HG03060 (cell line): Measurements from ENCODE around the gene BTBD7.

Source experiments
- ATAC-seq: cut with Tn5 transposase; IDR thresholded peaks from one replicate; pipeline ENCODE4 v1.9.1; 2021; ENCODE audit warnings: low read depth, moderate number of reproducible peaks; ENCODE audit not compliant: unreplicated experiment

BTBD7 gene

GRCh38 chr14:93331002-93331727 is 1.7 kb downstream of the BTBD7 start:
- no peak for ATAC-seq

GRCh38 chr14:93330609-93331000 is 2.2 kb downstream of the BTBD7 start:
- ATAC-seq, result no peak

GRCh38 chr14:93329965-93330608 is 2.7 kb downstream of the BTBD7 start:
- no peak for ATAC-seq

DNA sequence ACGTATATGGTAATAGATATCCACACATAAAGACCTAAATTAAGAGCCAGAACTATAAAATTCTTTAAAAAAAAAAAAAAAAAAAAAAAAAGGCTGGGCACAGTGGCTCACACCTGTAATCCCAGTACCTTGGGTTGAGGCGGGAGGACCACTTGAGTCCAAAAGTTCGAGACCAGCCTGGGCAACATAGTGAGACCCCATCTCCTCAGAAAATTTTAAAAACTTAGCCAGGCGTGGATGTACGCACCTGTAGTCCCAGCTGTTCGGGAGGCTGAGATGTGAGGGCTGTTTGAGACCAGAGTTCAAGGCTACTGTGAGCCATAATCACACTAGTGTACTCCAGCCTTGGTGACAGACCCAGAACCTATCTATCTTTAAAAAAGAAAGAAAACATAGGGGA is 4.3 kb downstream of the BTBD7 start:
- ATAC-seq, result no peak

- no peak for ATAC-seq
Measured at GRCh38 chr14:93326196-93326595, 6.6 kb downstream of the BTBD7 start.

DNA sequence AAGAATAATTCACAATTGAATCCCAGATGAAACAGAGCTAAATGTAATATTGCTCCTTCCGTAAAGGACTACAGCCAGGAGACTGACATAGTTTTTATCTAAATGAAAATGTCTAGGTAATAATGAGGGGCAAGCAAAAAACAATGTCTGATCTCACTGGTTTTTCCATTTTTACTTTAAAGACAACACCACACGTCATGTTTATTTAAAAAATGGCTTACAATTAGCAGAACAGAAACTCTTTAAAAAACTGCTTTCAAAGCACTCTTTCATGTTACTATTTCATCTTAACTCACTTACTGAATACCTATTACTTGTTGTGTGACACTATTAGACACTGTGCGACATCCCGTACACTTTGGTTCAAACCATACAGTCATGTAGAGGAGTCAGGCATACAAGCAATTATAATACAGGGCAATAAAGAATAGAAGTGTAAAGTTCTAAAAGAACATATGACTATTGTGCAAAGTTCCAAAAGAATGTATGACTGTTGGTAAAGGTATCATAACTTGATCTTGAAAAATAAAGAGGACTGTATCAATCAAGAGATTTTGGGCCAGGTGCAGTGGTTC is 9.1 kb downstream of the BTBD7 start:
- ATAC-seq, result no peak

GRCh38 chr14:93322929-93323599 is 9.8 kb downstream of the BTBD7 start:
- no peak for ATAC-seq

GRCh38 chr14:93320489-93320888 is 12.3 kb downstream of the BTBD7 start:
- no peak for ATAC-seq

DNA sequence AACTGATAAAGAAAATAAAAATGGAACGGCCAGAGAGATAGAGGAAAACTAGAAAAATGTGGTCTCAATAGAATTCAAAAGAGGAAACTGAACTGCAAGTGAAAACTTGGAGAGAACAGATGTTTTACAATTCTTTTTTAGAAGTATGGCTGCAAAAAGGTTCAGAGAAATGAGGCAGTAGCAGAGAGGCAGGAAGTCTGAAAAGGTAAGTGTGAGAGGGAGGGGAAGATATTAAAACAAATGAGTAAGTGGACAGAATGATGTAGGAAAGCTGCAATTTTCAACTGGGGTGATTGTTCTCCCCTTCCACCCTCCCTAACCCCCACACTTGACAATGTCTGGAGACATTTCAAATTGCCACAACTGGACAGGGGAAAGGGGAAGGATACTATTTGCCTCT is 12.9 kb downstream of the BTBD7 start:
- no peak for ATAC-seq

GRCh38 chr14:93319494-93319893 is 13.3 kb downstream of the BTBD7 start:
- ATAC-seq, result no peak

- ATAC-seq, result no peak
Measured at GRCh38 chr14:93318927-93319326, 13.9 kb downstream of the BTBD7 start.

DNA sequence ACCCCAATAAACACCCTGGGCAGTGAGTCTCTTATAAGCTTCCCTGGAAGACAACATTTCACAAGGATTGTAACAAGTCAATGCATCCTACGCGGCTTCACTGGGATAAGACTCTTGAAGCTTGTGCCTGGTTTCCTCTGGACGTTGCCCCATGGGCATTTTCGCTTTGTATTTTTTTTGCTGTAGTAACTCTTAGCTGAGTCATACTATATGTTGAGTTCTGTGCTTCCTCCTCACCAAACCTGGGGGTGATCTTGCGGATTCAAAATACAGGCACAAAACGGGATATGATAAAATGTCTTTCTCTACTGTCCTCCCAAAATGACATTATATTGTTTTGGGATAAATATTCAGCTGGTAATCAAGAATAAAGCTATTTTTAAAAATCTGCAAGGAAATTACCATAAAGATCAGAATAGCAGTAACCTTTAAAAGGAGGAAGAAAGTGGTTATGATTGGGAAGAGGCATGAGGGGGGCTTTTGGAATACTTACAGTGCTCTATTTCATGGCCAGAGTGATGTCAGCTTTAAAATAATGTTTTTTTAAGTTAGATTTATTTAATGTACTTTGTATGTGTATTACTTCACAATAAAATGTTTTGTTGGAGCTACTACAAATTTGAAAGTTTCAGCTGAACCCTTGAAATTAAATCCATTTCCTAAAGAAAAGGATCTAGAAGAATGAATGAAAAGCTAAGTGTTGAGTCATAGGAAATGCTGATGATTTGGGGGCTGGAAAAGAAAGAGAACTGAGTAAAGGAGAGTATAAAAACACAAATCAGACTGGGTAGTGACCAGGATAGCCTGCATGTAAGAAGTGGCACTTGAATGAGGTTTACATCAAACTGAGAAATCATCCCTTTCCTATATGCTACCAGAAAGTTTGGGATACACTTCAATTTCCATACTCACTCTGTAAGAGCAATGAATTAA is 14.7 kb downstream of the BTBD7 start:
- ATAC-seq, result no peak

- no peak for ATAC-seq
Measured at GRCh38 chr14:93317210-93317874, 15.5 kb downstream of the BTBD7 start.

DNA sequence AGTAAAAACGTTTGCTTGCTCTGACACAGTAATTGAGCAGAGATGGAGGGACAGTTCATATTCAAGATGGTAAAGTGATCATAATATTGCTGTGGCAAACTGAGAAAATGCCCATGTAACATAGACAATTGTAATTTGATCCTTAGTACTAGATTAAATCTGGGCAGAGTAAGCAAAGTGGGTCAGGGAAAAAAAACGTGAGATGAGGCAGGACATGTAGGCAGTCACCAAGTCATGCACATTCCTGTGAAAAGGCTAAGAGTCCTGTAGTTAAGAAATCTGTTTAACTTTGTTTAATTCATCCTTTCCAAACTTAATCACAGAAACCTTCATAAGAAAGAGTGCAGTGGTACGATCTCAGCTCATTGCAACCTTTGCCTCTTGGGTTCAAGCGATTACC is 16.1 kb downstream of the BTBD7 start:
- no peak for ATAC-seq

- no peak for ATAC-seq
Measured at GRCh38 chr14:93315575-93315974, 17.3 kb downstream of the BTBD7 start.

DNA sequence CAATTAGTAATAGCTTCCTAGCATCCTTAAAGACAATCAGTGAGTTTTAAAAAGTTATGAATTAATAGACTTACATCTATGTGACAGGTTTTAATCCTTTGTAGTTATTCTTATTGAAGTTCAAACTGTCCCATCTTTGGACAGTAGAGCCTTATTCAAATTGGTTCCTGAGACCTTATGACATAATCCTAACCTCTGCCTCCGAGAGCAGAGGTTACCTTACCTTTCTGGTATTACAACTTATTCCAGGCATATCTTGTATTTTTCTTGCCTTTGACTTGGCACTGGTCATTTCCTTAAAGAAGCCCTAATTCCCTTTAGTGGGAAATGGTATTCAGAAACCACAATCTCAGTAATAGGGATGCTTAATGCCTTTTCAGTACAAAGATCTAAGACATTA is 21.8 kb downstream of the BTBD7 start:
- ATAC-seq, result no peak

GRCh38 chr14:93309427-93309966 is 23.3 kb downstream of the BTBD7 start:
- no peak for ATAC-seq

GRCh38 chr14:93308686-93309345 is 24.0 kb downstream of the BTBD7 start:
- ATAC-seq, result no peak

GRCh38 chr14:93306812-93307211 is 26.0 kb downstream of the BTBD7 start:
- ATAC-seq, result no peak
